GM19238 (cell line): ENCODE measurements around the gene TPPP3.
A peak's percentile ranks its signal among the peaks of the same experiment; 100 is the strongest.

Experiments
- DNase-seq: peaks from one replicate; pipeline ENCODE4 v3.0.0; 2011; ENCODE audit warnings: low spot score; ENCODE audit not compliant: insufficient read length

TPPP3 gene

DNA sequence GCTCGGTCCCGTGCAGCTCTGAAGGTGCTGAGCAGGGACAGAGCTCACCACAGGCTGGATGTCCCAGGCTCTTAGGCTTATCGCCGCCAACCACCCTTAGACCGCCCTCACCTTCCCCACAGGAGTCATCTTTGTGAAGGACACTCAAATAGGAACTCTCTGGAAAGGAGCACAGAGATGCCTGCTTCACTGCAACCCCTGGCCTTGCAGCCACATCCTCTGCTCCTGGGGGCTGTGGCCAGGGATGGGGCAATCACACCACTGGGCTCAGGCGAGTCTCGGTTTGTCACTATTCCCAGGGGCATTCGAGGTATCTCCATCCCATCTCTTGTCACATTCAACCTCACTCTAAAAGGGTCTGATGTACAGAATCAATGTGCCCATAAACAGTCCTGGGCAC lies 12.0 kb upstream of the TPPP3 start:
- no peak for DNase-seq

GRCh38 chr16:67404740-67405226 lies 11.5 kb upstream of the TPPP3 start:
- DNase-seq = no peak

DNA sequence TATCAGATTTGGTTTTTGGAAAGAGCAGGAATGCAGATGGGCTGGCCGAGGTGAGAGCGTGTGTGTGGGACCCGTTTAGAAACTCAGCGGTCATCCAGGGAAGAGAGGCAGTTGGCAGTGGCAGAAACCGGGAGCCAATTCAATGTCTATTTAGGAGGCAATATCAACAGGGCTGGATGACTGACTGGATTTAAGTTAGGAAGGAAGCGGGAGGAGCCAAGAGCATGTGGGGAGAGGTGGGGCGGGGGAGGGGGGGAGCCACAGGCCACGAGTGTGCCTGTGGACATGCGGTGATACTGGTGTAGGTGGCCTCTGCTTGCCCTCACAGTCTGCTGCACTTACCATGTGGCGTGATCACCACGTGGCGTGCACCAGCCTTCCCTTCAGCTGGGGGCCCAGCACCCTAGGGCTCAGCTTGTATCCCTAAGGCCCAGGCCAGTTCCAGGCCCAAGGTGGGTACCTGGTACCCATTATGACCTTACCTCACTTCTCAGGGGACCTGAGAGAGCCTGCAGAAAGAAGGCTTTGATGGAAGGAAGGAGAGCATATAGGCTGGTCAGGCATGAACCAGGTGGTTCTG lies 10.8 kb upstream of the TPPP3 start:
- DNase-seq = no peak

DNA sequence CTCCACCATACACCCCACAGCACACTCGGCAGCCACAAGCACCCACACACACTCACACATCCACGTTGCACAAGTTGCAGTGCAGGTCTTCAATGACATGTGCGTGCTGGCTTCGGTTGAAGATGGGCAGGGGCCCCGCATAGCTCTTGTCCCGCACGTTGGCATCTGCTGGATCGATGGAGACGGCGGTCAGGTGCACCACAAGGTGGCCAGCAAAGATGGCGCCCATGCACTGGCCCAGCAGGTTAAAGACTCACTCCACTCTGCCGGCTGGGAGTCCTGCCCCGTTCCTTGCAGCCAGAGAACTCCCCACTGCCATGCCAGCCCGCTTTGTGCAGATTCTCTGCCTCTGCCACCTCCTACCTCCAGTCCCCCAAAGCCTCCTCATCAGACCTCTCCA lies 7.6 kb upstream of the TPPP3 start:
- no peak for DNase-seq

- no peak for DNase-seq
Measured at GRCh38 chr16:67399749-67400704, 6.7 kb upstream of the TPPP3 start.

- DNase-seq = peak; percentile 70
Measured at GRCh38 chr16:67399218-67399733, 6.0 kb upstream of the TPPP3 start.

GRCh38 chr16:67398546-67399217 lies 5.4 kb upstream of the TPPP3 start:
- no peak for DNase-seq

DNA sequence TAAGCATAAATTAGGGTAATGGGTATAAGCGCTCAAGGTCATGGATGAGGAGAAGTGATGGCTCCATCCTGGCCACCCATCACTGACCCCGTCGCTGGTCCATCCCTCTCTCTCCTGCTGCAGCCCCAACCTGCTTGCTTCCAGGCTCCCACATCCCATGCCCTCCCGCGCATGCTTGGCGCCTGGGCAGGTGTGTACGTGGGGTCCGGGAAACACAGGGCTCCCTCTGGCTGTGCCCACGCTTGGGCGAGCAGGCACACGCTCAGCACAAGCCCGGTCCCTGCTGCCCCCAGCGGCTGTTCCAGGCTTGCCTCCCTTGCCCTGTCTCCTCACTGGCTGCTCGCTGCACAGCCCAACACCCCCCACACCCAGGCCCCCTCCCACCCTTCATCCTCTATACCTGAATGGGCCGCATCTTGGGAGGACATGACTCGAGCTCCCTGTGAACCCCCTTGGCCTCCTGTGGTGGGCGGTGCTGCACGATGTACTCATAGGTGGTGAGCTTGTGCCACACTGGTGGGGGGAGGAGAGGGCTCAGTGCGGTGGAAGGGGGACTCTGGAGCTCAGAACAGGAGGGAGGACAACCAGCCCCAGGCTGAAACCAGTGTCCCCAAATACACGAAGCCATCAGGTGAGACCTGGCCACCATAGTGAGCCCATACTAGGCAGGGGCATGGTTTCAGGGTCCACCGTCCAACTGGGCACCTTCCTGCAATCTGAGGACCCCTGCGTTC lies 4.7 kb upstream of the TPPP3 start:
- no peak for DNase-seq

DNA sequence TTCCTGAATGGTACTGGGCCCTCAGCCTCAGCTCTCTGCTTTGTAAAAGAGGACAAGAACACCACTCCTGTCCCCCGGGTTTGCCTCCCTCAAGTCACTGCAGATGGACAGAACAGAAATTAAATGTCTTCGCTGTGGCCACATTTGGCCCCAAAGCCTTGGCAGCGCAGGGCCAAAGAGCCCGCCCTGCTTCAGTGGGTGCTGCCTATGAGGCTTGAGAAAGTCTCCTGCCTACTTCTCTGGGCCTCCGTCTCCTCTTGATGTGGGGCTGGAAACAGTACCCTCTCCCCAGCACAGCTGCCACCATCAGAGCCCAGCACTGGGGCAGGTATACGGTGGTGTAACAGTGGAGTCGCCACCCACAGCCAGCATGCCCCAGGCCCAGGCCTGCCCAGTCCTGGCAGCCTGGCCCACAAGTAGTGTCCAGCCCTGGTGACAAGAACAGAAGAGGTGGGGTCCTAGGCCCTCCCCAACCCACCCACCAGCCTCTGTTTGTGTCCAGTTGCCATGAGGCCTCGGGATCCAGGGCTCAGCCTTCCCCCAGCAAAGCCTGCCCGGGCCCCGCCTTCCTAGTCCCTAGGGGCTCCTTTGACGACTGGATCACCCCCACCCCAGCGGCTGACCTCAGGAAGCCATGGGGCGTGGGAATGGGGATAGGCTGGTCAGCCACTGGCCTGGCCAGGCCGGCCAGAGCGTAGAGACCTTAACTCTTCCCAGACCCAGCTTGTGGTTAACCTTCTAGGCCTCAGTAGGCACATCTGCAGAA lies 3.9 kb upstream of the TPPP3 start:
- DNase-seq = no peak

GRCh38 chr16:67396159-67397035 lies 3.1 kb upstream of the TPPP3 start:
- no peak for DNase-seq

DNA sequence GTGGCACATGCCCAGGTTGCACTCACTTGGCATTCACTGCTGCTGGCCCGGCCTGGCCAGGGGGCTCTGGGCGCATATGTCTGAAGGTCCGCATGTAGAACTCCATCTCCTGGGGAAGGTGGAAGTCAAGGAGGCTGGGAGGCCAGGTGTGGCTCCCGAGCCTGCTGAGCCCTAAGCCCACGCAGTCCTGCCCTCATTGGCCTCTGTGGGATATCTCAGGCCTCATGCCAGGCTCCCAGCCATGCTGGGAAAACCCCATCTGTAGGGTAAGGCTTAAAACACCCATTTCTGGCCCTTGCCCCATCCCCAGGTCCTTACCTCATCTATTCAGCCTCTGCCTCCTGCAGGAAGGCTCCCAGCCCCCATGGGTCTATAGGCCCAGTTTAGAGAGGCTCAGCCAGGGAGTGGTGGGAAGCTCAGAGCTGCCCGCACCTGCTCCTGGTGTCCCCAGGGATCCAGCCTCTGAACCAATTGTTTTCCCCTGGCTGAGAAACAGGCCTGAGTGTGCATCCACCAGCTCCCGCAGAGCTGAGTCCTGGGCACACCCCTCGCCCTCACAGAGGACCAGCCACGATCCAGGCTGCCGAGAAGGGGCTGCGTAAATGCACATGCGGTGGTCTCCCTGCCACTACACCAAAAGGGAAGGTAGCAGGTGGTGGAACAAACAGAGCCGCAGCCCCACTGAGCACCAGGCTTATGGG lies 2.3 kb upstream of the TPPP3 start:
- DNase-seq = no peak

DNA sequence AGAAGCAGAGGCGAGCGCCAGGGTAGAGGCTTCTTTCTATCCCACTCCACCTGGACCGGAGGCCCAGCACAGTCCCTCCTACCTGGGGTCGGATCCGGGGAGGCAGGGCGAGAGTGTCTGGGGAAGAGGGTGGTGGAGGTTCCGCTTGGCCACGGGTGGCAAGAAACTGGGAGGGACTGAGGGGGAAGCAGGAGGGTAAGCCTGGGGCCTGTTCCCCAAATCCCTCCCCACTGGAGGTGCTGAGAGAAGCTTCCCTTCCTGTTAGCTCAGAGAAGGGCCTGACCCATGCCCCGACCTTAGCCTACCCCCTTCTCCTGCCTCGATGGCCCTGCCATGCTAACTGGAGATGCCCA lies 1.8 kb upstream of the TPPP3 start:
- no peak for DNase-seq

GRCh38 chr16:67394155-67395104 lies 1.1 kb upstream of the TPPP3 start:
- DNase-seq = no peak

DNA sequence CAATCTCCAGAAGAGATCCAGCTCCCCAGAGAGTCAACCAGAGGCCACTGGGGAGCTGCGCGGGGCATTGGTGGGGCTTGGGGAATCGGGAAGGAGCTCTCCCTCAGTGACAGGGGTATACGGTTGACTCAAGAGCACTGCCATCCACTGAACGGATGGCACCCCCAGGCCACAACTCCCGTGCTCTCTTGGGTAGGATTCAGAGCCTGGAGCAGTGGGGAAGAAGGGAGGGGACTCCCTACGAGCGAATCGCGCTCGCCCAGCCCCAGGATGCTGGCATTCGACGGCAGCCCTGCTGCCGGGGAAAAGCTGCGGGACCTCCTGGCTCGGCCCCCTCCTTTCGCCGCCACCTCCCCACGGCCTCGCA lies 473 bp upstream of the TPPP3 start:
- DNase-seq = no peak

GRCh38 chr16:67392301-67393059 lies 818 bp downstream of the TPPP3 start:
- no peak for DNase-seq

GRCh38 chr16:67391424-67392300 lies 1.6 kb downstream of the TPPP3 start:
- DNase-seq = no peak
